ENCODE measurements around the gene SLC66A1. TPM values are rescaled to one million over a fixed set of nuclear protein-coding genes. Genes with fewer than 3 reads are reported as not detected.
A peak's percentile ranks its signal among the peaks of the same experiment; 100 is the strongest.

Gene SLC66A1
- total RNA-seq, 2 experiments from 2014 or later: 4.0 to 5.3 TPM

DNA sequence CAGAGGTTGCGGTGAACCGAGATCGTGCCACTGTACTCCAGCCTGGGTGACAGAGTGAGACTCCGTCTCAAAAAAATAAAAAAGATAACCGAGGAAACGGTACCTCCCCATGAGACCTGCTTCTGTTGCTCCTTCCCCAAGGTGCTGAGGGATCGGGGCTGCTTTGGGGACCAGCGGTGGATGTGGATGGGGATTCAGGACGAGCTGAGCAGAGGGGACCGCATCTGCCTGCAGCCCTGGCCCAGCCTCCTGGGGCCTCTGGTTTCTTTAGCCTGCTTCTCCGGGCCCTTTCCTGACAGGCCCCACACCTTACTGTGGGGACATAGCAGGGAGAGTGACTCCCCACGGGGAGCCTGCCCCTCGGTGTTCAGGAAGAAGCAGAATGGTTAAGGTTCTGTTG lies 17.1 kb downstream of the SLC66A1 start:
- Mint-ChIP-seq H3K27ac (no peak overlapping the region), H3K27me3 (ENCODE audit: low read depth) (no peaks in the 10 kb centered on the region), H3K4me1 (ENCODE audit: low read depth) (no peaks in the 10 kb centered on the region), H3K36me3 (ENCODE audit: low read depth) (no peaks in the 10 kb centered on the region), H3K9me3 (ENCODE audit: insufficient read depth) (no peaks in the 10 kb centered on the region), H3K4me3 (no peak overlapping the region)
- DNase-seq: no peak
- CTCF ChIA-PET: interaction anchor here (1.4 kb wide), 1 partner anchor 16 kb away, joined by 3 read pairs; no protein-coding TSS in a partner anchor
- POLR2A ChIA-PET: no interaction called here
- no peak for ATAC-seq

- peak overlapping the region; percentile 32 for H3K27ac Mint-ChIP-seq
- no peaks in the 10 kb centered on the region for H3K27me3 Mint-ChIP-seq (ENCODE audit: low read depth)
- H3K36me3 Mint-ChIP-seq (ENCODE audit: low read depth): no peaks in the 10 kb centered on the region
- H3K4me3 Mint-ChIP-seq: no peak overlapping the region
- H3K4me1 Mint-ChIP-seq (ENCODE audit: low read depth): no peaks in the 10 kb centered on the region
- no peaks in the 10 kb centered on the region for H3K9me3 Mint-ChIP-seq (ENCODE audit: insufficient read depth)
- DNase-seq (no peak), ATAC-seq (no peak)
- POLR2A ChIA-PET: no interaction called here
- CTCF ChIA-PET: interaction anchor here (0.6 to 1.4 kb wide), 2 partner anchors 16 to 61 kb away, joined by 3 read pairs; no protein-coding TSS in a partner anchor
These were observed 17.5 kb downstream of the SLC66A1 start for GRCh38 chr1:19329611-19330010.

GRCh38 chr1:19330449-19331135 lies 18.5 kb downstream of the SLC66A1 start:
- CTCF ChIA-PET: interaction anchor here (0.6 to 1.4 kb wide), 2 partner anchors 17 to 60 kb away, joined by 3 read pairs; no protein-coding TSS in a partner anchor
- H3K27ac Mint-ChIP-seq: no peak overlapping the region
- no peak for DNase-seq
- POLR2A ChIA-PET: interaction anchor here (1.3 kb wide), 1 partner anchor 18 kb away, joined by 3 read pairs; no protein-coding TSS in a partner anchor
- no peaks in the 10 kb centered on the region for H3K4me1 Mint-ChIP-seq (ENCODE audit: low read depth)
- no peak overlapping the region for H3K4me3 Mint-ChIP-seq
- ATAC-seq: no peak
- no peaks in the 10 kb centered on the region for H3K36me3 Mint-ChIP-seq (ENCODE audit: low read depth)
- no peaks in the 10 kb centered on the region for H3K9me3 Mint-ChIP-seq (ENCODE audit: insufficient read depth)
- H3K27me3 Mint-ChIP-seq (ENCODE audit: low read depth): no peaks in the 10 kb centered on the region

DNA sequence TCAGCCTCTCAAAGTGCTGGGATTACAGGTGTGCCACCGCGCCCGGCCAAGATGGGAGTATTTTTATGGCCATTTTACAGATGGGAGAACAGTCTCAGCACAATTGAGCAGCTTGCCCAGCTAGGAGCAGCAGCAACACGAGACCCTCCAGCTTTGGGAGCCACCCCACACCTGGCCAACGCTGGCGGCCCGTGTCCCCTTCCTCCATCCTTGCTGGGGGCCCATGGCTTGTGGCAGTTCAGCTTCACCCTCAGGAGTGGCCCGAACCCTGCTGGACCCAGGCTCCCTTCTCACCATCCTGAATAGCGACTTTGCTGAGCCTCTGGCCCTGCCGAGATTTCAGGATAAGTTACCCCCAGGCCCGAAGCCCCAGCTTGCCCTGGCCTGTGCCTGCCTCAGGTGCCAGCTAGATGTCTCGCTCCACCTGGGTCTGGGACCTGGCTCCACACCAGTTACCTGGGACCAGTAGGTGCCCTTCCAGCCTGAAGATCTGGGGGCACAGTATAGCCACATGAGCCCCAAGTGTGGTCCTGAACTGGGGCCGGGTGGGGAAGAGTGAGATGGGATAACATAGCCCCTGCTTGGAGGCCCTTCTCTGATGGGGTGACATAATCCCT lies 19.2 kb downstream of the SLC66A1 start:
- no peak for ATAC-seq

DNA sequence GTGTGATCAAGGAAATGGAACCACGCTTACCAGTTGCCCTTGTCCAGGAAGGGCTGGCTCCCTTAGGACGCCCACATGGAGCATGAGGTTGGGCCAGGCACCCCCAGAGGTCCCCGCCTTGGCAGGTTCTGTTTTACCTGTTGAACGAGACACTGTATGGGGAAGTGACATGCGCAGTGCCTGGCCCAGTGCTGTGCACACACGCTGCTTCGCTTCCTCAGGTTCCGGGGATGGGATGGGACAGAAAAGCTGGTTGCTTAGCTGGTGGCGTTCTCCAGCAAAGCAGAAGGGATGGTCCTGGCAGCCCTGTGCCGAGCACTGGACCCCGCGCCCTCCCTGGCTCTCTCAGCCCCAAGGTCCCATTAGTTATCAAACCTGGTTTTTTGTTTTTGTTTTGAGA lies 20.7 kb downstream of the SLC66A1 start:
- no peaks in the 10 kb centered on the region for H3K27me3 Mint-ChIP-seq (ENCODE audit: low read depth)
- H3K4me3 Mint-ChIP-seq: no peak overlapping the region
- DNase-seq: no peak
- POLR2A ChIA-PET: no interaction called here
- no peak for ATAC-seq
- no peaks in the 10 kb centered on the region for H3K9me3 Mint-ChIP-seq (ENCODE audit: insufficient read depth)
- H3K36me3 Mint-ChIP-seq (ENCODE audit: low read depth): peaks cover 5% of the 10 kb centered on the region
- no peak overlapping the region for H3K27ac Mint-ChIP-seq
- H3K4me1 Mint-ChIP-seq (ENCODE audit: low read depth): peaks cover 1% of the 10 kb centered on the region
- CTCF ChIA-PET: no interaction called here

More for the DNA sequence above, 19.2 kb downstream of the SLC66A1 start:
- H3K4me1 Mint-ChIP-seq (ENCODE audit: low read depth): no peaks in the 10 kb centered on the region
- H3K9me3 Mint-ChIP-seq (ENCODE audit: insufficient read depth): no peaks in the 10 kb centered on the region
- no peak overlapping the region for H3K27ac Mint-ChIP-seq
- H3K4me3 Mint-ChIP-seq: no peak overlapping the region
- ChIA-PET CTCF (no interaction called here), POLR2A (interaction anchor here (1.2 to 1.3 kb wide), 2 partner anchors 17 kb away, joined by 3 read pairs; no protein-coding TSS in a partner anchor)
- no peaks in the 10 kb centered on the region for H3K36me3 Mint-ChIP-seq (ENCODE audit: low read depth)
- no peak for DNase-seq
- H3K27me3 Mint-ChIP-seq (ENCODE audit: low read depth): no peaks in the 10 kb centered on the region

- CTCF ChIA-PET: interaction anchor here (1.1 kb wide), 1 partner anchor 248 kb away, joined by 4 read pairs; no protein-coding TSS in a partner anchor
- ATAC-seq (no peak), DNase-seq (no peak)
- peaks cover 1% of the 10 kb centered on the region for H3K4me1 Mint-ChIP-seq (ENCODE audit: low read depth)
- peaks cover 11% of the 10 kb centered on the region for H3K36me3 Mint-ChIP-seq (ENCODE audit: low read depth)
- POLR2A ChIA-PET: no interaction called here
- H3K9me3 Mint-ChIP-seq (ENCODE audit: insufficient read depth): no peaks in the 10 kb centered on the region
- no peak overlapping the region for H3K27ac Mint-ChIP-seq
- H3K27me3 Mint-ChIP-seq (ENCODE audit: low read depth): no peaks in the 10 kb centered on the region
- no peak overlapping the region for H3K4me3 Mint-ChIP-seq
These were observed 21.6 kb downstream of the SLC66A1 start for GRCh38 chr1:19333587-19334354.

- Mint-ChIP-seq H3K27ac (no peak overlapping the region), H3K27me3 (ENCODE audit: low read depth) (no peaks in the 10 kb centered on the region), H3K9me3 (ENCODE audit: insufficient read depth) (no peaks in the 10 kb centered on the region), H3K4me1 (ENCODE audit: low read depth) (peaks cover 1% of the 10 kb centered on the region), H3K36me3 (ENCODE audit: low read depth) (peaks cover 28% of the 10 kb centered on the region), H3K4me3 (no peak overlapping the region)
- CTCF ChIA-PET: no interaction called here
- no peak for DNase-seq
- no peak for ATAC-seq
- POLR2A ChIA-PET: no interaction called here
These were observed 24.4 kb downstream of the SLC66A1 start for GRCh38 chr1:19336543-19336942.

GRCh38 chr1:19337289-19337688 lies 25.2 kb downstream of the SLC66A1 start:
- no peak overlapping the region for H3K27ac Mint-ChIP-seq
- no peaks in the 10 kb centered on the region for H3K27me3 Mint-ChIP-seq (ENCODE audit: low read depth)
- peaks cover 1% of the 10 kb centered on the region for H3K4me1 Mint-ChIP-seq (ENCODE audit: low read depth)
- POLR2A ChIA-PET: no interaction called here
- peaks cover 35% of the 10 kb centered on the region for H3K36me3 Mint-ChIP-seq (ENCODE audit: low read depth)
- no peak for ATAC-seq
- DNase-seq: no peak
- H3K4me3 Mint-ChIP-seq: no peak overlapping the region
- no peaks in the 10 kb centered on the region for H3K9me3 Mint-ChIP-seq (ENCODE audit: insufficient read depth)
- CTCF ChIA-PET: no interaction called here

DNA sequence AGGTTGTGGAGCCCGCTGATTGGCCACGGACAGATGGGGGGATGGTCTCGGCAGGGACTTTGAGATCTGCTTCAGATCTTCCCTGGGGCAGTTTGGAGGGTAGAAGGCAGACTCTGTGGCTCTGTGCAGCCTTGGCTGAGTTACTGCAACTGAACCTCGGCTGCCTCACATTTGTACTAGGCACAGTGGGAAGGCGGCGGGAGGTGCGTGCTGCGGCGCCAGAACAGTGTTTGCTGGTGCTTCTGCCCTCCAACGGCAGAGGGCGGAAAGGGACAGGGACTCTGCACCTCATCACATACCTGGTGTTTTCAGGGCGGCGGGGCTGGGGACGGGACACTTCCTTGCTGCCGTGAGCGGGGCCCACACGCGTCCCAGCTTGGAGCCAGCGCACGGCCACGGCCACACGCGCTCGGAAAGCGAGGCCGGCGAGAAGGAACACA lies 26.2 kb downstream of the SLC66A1 start:
- ATAC-seq (no peak), DNase-seq (no peak)
- Mint-ChIP-seq H3K36me3 (ENCODE audit: low read depth) (peaks cover 41% of the 10 kb centered on the region), H3K27me3 (ENCODE audit: low read depth) (no peaks in the 10 kb centered on the region), H3K4me3 (no peak overlapping the region), H3K27ac (no peak overlapping the region), H3K4me1 (ENCODE audit: low read depth) (peaks cover 1% of the 10 kb centered on the region), H3K9me3 (ENCODE audit: insufficient read depth) (no peaks in the 10 kb centered on the region)
- POLR2A ChIA-PET: no interaction called here
- CTCF ChIA-PET: no interaction called here

DNA sequence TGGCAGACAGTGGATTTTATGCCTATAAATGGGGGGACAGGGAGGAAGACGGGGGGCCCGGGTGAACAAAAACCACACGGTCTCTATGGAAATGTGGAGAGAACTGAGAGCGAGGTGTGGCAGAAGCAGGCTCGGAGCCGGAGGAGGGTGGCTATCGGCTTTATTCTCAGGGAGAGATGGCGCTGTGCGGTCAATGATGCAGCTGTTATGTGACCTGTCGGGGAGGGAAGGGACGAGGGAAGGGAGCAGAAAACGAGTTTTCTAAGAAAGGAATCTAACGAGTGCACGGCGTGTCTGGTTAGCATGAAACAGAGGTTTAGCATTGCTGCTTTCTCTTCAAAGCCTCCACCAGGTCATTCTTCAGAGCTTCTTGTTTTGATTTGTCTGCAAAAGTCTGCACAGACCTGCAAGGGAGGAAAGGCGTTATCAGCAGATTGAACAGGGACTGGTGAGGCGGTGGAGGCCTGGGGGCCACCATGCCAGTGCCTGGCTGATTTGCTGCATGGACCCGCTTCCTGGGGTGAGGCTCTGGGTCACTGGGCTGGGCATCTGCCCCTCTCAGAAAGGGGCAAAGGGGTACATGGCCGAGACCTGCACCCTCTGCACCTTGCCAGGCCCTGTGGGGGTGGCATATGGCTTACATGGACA lies 27.2 kb downstream of the SLC66A1 start:
- H3K9me3 Mint-ChIP-seq (ENCODE audit: insufficient read depth): no peaks in the 10 kb centered on the region
- ATAC-seq (no peak), DNase-seq (no peak)
- H3K36me3 Mint-ChIP-seq (ENCODE audit: low read depth): peaks cover 45% of the 10 kb centered on the region
- no peaks in the 10 kb centered on the region for H3K27me3 Mint-ChIP-seq (ENCODE audit: low read depth)
- H3K4me1 Mint-ChIP-seq (ENCODE audit: low read depth): peaks cover 1% of the 10 kb centered on the region
- ChIA-PET CTCF (interaction anchor here (0.6 kb wide), 1 partner anchor 157 kb away, joined by 4 read pairs; no protein-coding TSS in a partner anchor), POLR2A (no interaction called here)
- H3K27ac Mint-ChIP-seq: no peak overlapping the region
- no peak overlapping the region for H3K4me3 Mint-ChIP-seq

DNA sequence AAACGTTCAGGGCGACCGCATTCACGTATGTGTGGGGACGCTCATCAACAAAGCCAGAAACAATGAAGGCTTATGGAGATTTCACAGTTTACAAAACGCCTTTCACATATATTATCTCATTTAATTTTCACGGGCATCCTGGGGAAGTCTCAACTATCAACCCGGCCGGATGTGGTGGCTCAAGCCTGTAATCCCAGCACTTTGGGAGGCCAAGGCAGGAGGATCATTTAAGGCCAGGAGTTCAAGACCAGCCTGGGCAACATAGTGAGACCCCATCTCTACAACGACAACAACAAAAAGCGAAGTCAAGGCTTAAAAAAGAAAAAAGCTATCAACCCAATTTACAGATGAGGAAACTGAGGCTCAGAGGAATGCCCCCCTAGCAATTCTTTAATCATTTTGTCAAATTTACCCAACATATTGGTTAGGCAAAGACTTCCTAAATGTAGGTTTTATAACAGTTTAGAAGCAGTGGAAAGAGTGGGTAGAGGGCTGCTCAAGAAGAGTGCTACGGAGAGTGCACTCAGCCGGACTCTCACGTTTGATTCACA lies 28.3 kb downstream of the SLC66A1 start:
- Mint-ChIP-seq H3K36me3 (ENCODE audit: low read depth) (peaks cover 49% of the 10 kb centered on the region), H3K4me1 (ENCODE audit: low read depth) (peaks cover 1% of the 10 kb centered on the region), H3K9me3 (ENCODE audit: insufficient read depth) (no peaks in the 10 kb centered on the region), H3K4me3 (no peak overlapping the region), H3K27ac (no peak overlapping the region), H3K27me3 (ENCODE audit: low read depth) (no peaks in the 10 kb centered on the region)
- no peak for DNase-seq
- CTCF ChIA-PET: interaction anchor here (1.5 to 1.8 kb wide), 2 partner anchors 36 to 321 kb away, joined by 4 to 6 read pairs; no protein-coding TSS in a partner anchor
- ATAC-seq: no peak
- POLR2A ChIA-PET: no interaction called here

Measured in activated CD8-positive, alpha-beta T cell treated with anti-CD3 and anti-CD28 coated beads, Interleukin-2, amount 10 ng/mL, durations not matched to agents 7 days and 5 days (primary cell).